Left hindlimb (tissue), 1 donor: ENCODE data around the gene RHOBTB1.
"Not testable (repeated sequence)": the region's sequence is repeated elsewhere in the genome, so short reads cannot be mapped to it uniquely, and the experiment has no call there.

Experiments used
- DNase-seq: peaks from one replicate; pipeline ENCODE4 v3.0.0-alpha.2; 2018

RHOBTB1 gene

GRCh38 chr10:60940446-60940845 lies 3.5 kb downstream of the RHOBTB1 start:
- DNase-seq = no peak

- DNase-seq = no peak
Measured at GRCh38 chr10:60937784-60938654, 6.0 kb downstream of the RHOBTB1 start.

GRCh38 chr10:60937022-60937421 lies 7.0 kb downstream of the RHOBTB1 start:
- no peak for DNase-seq

GRCh38 chr10:60934215-60935175 lies 9.5 kb downstream of the RHOBTB1 start:
- DNase-seq = no peak

GRCh38 chr10:60932756-60933155 lies 11.2 kb downstream of the RHOBTB1 start:
- no peak for DNase-seq

GRCh38 chr10:60930237-60930636 lies 13.7 kb downstream of the RHOBTB1 start:
- no peak for DNase-seq

GRCh38 chr10:60921633-60922032 lies 22.4 kb downstream of the RHOBTB1 start:
- DNase-seq = no peak

- DNase-seq = no peak
Measured at GRCh38 chr10:60920479-60920878, 23.5 kb downstream of the RHOBTB1 start.

- no peak for DNase-seq
Measured at GRCh38 chr10:60919551-60919950, 24.4 kb downstream of the RHOBTB1 start.

GRCh38 chr10:60917331-60918280 lies 26.4 kb downstream of the RHOBTB1 start:
- DNase-seq = no peak

- no peak for DNase-seq
Measured at GRCh38 chr10:60916025-60916424, 28.0 kb downstream of the RHOBTB1 start.

- peak; percentile 51 for DNase-seq
Measured at GRCh38 chr10:60914690-60915141, 29.3 kb downstream of the RHOBTB1 start.

GRCh38 chr10:60913657-60914056 lies 30.3 kb downstream of the RHOBTB1 start:
- no peak for DNase-seq

GRCh38 chr10:60913071-60913470 lies 30.9 kb downstream of the RHOBTB1 start:
- DNase-seq = no peak

- no peak for DNase-seq
Measured at GRCh38 chr10:60911715-60912114, 32.3 kb downstream of the RHOBTB1 start.

- no peak for DNase-seq
Measured at GRCh38 chr10:60911216-60911615, 32.8 kb downstream of the RHOBTB1 start.

GRCh38 chr10:60910543-60910942 lies 33.4 kb downstream of the RHOBTB1 start:
- DNase-seq = no peak

- no peak for DNase-seq
Measured at GRCh38 chr10:60908896-60909295, 35.1 kb downstream of the RHOBTB1 start.

- DNase-seq = no peak
Measured at GRCh38 chr10:60908031-60908430, 36.0 kb downstream of the RHOBTB1 start.

- DNase-seq = no peak
Measured at GRCh38 chr10:60907236-60907635, 36.7 kb downstream of the RHOBTB1 start.

- DNase-seq = not testable (repeated sequence)
Measured at GRCh38 chr10:60906825-60907224, 37.2 kb downstream of the RHOBTB1 start.

- no peak for DNase-seq
Measured at GRCh38 chr10:60906411-60906810, 37.6 kb downstream of the RHOBTB1 start.
